AG09319 (cell line): ENCODE results near the gene GALNT11.

Source experiments
- DNase-seq: peaks from one replicate; pipeline ENCODE4 v3.0.0-alpha.2; 2010; ENCODE audit warnings: low read depth; ENCODE audit errors: extremely low read depth
- TF ChIP-seq, protein P1 (sequence below): IDR thresholded peaks from 2 replicates; pipeline ENCODE4 v1.5.1; 2011; ENCODE audit warnings: low read depth, mild to moderate bottlenecking, inconsistent platforms, low read length, moderate library complexity

Gene GALNT11

DNA sequence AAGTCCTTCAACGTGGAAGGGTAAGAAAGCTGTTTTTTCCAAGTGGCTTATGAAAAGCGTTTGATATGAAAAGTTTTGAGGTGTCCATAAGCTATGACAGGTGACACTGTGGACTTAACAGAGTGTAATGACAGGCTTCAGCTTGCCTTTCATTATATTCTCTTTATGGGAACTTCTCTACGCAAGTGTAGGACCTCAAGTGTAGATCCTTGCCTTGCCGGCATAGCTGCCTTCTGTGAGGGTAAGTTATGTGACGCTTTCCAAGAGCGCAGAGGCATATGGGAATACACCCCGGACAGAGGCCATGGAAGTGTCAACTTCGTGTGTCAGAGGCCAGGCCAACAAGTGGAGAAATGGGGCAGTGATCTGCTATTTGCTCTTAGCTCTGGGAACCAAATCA is 91.9 kb downstream of the GALNT11 start:
- TF ChIP-seq, protein P1, sequence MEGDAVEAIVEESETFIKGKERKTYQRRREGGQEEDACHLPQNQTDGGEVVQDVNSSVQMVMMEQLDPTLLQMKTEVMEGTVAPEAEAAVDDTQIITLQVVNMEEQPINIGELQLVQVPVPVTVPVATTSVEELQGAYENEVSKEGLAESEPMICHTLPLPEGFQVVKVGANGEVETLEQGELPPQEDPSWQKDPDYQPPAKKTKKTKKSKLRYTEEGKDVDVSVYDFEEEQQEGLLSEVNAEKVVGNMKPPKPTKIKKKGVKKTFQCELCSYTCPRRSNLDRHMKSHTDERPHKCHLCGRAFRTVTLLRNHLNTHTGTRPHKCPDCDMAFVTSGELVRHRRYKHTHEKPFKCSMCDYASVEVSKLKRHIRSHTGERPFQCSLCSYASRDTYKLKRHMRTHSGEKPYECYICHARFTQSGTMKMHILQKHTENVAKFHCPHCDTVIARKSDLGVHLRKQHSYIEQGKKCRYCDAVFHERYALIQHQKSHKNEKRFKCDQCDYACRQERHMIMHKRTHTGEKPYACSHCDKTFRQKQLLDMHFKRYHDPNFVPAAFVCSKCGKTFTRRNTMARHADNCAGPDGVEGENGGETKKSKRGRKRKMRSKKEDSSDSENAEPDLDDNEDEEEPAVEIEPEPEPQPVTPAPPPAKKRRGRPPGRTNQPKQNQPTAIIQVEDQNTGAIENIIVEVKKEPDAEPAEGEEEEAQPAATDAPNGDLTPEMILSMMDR, result no peak
- DNase-seq, result no peak

DNA sequence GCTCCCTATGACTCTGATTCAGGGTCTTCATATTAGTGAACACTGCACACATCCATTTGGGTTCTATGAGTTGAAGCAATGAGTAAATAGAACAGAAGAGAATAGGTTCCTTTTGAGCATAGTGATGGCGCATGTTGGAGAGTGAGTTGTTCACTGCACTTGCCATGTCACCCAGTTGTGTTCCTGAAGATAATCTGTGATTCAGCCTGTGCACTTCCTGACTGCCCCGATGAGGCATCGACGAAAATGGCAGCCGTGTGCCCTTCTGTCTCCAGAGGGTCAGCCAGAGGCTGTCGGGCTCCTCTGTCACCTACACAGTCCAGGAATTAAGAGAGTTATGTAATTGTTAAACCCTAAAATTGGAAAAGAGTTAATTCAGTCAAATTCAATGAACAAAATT is 94.7 kb downstream of the GALNT11 start:
- TF ChIP-seq, protein P1, result no peak
- no peak for DNase-seq

GRCh38 chr7:152120776-152121175 is 95.3 kb downstream of the GALNT11 start:
- DNase-seq, result no peak
- TF ChIP-seq, protein P1, result no peak

DNA sequence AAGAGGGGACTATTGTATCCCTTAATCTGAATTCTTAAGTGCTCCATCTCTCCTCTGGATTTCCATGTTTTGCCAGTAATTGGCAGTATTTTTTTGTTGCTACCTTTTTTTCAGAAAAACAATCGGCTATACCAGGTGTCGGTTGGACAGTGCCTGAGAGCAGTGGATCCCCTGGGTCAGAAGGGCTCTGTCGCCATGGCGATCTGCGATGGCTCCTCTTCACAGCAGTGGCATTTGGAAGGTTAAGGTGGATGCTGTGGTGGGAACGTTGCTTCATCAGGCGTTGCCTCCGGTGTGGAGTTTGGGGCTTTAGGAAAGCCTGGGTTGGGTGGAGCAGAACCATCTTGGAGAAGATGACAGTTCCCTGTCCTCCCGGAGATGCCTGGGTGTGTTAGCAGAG is 96.0 kb downstream of the GALNT11 start:
- TF ChIP-seq, protein P1, result no peak
- DNase-seq, result no peak

- TF ChIP-seq, protein P1, result no peak
- DNase-seq, result no peak
Measured at GRCh38 chr7:152122540-152122939, 97.1 kb downstream of the GALNT11 start.

DNA sequence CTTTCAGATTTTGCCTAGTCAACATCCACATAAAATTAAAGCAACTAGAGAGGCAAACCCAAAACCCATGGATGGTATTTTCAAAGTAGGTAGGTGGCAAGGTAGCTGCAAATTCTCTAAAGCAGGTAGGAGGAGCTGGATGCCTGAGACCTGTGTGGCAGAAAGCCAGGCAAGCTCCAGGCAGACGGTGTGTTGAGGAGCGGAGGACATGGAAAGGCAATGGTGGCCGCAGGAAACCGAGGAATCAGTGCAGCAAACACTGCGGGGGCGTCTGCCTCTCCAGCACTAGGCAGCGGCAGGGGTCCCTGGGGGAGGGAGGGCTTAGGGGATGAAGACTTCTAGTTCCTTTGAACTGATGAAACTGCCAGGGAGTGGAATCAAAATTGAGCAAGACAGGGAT is 101.3 kb downstream of the GALNT11 start:
- DNase-seq, result no peak
- TF ChIP-seq, protein P1, result no peak

GRCh38 chr7:152127229-152127628 is 101.8 kb downstream of the GALNT11 start:
- no peak for DNase-seq
- TF ChIP-seq, protein P1, result no peak
